Right ventricle myocardium inferior (tissue), 1 donor: ENCODE results near the gene MMP25. TPM values are rescaled to one million over a fixed set of nuclear protein-coding genes. Genes with fewer than 3 reads are reported as not detected.

Experiments
- ATAC-seq: fragments of 200-7000 bp; cut with Tn5 transposase; one replicate; pipeline ENCODE4 v1.9.1; 2020; ENCODE audit warnings: mild to moderate bottlenecking, moderate library complexity
- DNase-seq: peaks from one replicate; pipeline ENCODE4 v3.0.0; 2021; ENCODE audit errors: missing footprints
- intact Hi-C: fragments of 100-400 bp; cut with DNase I; formaldehyde crosslinking; loops from one replicate; pipeline ENCODE4 v1.11.0; 2022
- total RNA-seq: library from RNA; stranded (reverse); fragmentation: NEBNext Ultra II Directional; extraction: Animal tissue kit (Norgen Biotek cat#: 25700); gene quantifications from one replicate; pipeline ENCODE4 v1.2.1, GENCODE V29; 2021
- donor health status: DM: no; HTN: yes; CAD: no; lungs with severe emphysema.

Gene MMP25
- total RNA-seq, 1 donor from 2014 or later: 1.7 TPM

GRCh38 chr16:3027489-3027795 is 18.9 kb upstream of the MMP25 start:
- DNase-seq: no peak
- intact Hi-C loops: no loop called here

GRCh38 chr16:3027983-3028715 is 18.2 kb upstream of the MMP25 start:
- DNase-seq: peak; percentile 93
- peak; percentile 36 for ATAC-seq
- intact Hi-C loops: no loop called here

More at GRCh38 chr16:3027489-3027795, 18.9 kb upstream of the MMP25 start:
- no peak for ATAC-seq

DNA sequence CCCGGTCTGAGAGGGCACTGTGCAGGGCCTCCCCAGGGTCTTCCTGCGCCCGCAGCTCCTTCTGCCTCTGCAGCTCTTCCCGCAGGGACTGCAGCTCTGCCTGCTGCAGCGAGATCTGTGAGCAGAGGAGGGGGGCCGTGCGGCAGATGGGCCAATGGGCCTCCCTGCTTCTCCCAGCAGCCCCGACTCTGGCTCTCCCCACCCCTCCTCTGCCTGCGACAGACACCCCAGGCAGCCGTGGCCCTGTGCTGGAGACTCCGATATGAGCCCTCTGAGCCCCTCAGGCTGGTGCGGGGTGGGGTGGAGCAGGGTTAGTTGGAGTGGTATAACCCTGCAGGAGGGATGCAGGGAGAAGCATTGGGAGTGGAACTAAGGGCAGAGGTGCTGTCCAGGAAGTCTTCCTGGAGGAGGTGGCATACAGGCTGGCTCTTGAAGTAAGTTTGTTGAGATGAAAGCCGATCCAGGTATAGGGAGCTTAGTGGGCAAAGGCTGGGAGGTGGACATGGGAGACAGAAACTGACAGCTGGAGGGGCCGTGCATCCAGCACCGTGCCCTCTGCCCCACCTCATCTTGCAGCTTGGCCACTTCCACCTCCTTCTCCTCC is 17.5 kb upstream of the MMP25 start:
- intact Hi-C loops: no loop called here
- ATAC-seq (no peak), DNase-seq (no peak)

GRCh38 chr16:3029491-3030221 is 16.7 kb upstream of the MMP25 start:
- no peak for DNase-seq
- ATAC-seq: no peak
- intact Hi-C loops: no loop called here

- intact Hi-C loops: no loop called here
- DNase-seq (no peak), ATAC-seq (no peak)
Measured at GRCh38 chr16:3030222-3031212, 15.8 kb upstream of the MMP25 start.

DNA sequence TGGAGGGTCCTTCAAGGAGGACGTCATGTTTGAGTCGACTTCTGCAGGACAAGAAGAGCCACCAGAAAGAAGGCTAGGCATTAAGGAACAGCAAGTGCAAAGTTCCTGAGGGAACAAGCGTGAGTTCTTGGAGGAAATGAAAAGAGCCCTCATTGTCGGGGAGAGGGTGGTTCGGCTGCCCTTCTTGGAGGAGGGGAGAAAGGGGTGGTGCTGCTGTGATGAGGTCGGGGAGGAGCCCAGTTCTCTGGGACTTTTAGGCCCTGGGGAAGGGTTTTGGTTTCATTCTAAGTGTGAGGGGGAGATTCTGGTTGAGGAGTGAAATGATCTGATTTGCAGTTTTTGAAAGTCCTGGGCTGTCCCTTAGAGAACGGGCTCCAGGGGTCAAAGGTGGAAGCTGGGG is 13.7 kb upstream of the MMP25 start:
- DNase-seq: no peak
- no peak for ATAC-seq
- intact Hi-C loops: no loop called here

GRCh38 chr16:3035289-3035971 is 10.9 kb upstream of the MMP25 start:
- intact Hi-C loops: no loop called here
- DNase-seq (no peak), ATAC-seq (no peak)

GRCh38 chr16:3035972-3036725 is 10.2 kb upstream of the MMP25 start:
- ATAC-seq (no peak), DNase-seq (peak; percentile 11)
- intact Hi-C loops: no loop called here

- peak; percentile 37 for DNase-seq
- intact Hi-C loops: no loop called here
- no peak for ATAC-seq
Measured at GRCh38 chr16:3036726-3037315, 9.5 kb upstream of the MMP25 start, which contains the start of gene BICDL2. BICDL2 (minus strand) TSS chr16:3036944; CDS start chr16:3035496, 1,448 bp downstream.

DNA sequence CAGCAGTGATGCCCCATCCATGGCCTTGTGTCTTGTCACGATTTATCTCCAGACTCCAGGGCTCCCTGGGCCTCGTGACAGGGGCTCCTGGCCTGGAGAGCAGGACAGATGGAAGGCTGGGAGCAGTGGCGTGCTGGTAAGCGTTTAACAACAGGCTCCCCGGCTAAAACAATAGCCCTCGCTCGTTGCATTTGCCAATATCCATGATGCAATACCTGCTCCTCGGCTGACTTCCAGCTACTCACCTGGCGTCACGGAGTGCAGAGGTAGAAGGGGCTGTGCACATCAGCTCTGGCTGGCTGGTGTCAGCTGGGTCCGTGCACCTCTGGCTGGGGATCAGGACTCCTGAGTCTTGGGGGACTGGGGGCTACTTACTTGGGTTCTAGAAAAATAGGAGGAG is 8.1 kb upstream of the MMP25 start:
- ATAC-seq (no peak), DNase-seq (peak; percentile 60)
- intact Hi-C loops: no loop called here

DNA sequence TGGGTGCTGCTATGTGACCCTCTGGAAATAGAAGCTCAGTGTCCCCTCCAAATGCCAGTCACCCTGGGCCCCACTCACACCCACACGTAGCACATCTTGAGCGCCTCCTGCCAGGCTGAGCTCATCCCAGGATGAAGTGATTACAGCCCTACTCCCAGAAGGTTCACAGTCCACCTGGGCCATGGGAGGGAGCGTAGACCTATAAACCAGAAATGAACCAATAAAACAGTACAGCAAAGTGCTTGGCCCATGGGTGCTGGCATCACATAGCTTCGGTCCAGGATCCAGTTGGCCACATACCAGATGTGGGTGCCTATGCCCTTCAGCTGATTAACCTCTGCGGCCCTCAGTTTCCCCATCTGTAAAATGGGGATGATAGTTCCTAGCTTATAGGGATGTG is 7.5 kb upstream of the MMP25 start:
- no peak for ATAC-seq
- no peak for DNase-seq
- intact Hi-C loops: no loop called here

- intact Hi-C loops: no loop called here
- DNase-seq (no peak), ATAC-seq (no peak)
Measured at GRCh38 chr16:3042376-3042775, 4.0 kb upstream of the MMP25 start.

- intact Hi-C loops: no loop called here
- ATAC-seq: no peak
- no peak for DNase-seq
Measured at GRCh38 chr16:3044708-3045107, 1.7 kb upstream of the MMP25 start.

DNA sequence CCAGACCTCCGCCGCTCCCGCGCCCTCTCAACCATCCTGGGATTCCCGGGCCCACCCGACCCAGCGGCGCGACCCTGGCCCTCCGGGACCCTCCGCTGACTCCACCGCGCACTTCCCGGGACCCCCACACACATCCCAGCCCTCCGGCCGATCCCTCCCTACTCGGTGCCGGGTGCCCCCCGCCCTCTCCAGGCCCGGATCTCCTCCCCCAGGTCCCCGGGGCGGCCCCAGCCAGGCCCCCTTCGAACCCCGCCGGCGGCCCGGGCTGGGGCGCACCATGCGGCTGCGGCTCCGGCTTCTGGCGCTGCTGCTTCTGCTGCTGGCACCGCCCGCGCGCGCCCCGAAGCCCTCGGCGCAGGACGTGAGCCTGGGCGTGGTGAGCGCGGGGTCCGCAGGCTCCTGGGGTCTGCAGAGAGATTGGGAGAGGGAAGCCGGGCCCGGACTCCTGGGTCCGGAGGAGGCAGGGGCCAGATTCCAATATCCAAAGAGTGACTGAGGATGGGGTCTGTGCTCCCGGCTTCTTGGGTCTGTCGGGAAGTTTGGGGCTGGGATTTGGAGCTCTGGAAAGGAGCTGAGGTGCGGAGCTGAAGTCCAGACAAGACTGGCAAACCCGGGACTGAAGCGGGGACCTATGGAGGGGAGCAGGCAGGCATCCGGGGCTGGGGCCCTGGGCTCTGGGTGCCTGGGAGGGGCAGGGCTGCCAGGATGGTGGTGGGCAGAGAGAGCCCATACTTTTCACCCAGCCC is 453 bp downstream of the MMP25 start:
- DNase-seq: peak; percentile 67
- ATAC-seq: peak; percentile 4
- intact Hi-C loops: no loop called here

DNA sequence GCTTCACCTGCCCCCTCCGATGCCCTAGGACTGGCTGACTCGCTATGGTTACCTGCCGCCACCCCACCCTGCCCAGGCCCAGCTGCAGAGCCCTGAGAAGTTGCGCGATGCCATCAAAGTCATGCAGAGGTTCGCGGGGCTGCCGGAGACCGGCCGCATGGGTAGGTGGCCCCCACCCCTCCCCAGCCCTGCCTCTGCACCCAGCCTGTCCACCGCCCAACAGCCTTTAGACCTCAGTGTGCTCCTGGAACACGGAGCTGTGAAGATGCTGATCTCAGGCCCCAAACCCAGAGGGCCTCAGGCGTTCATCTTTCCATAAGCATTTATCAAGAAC is 993 bp downstream of the MMP25 start:
- intact Hi-C loops: no loop called here
- peak; percentile 70 for DNase-seq
- no peak for ATAC-seq

DNA sequence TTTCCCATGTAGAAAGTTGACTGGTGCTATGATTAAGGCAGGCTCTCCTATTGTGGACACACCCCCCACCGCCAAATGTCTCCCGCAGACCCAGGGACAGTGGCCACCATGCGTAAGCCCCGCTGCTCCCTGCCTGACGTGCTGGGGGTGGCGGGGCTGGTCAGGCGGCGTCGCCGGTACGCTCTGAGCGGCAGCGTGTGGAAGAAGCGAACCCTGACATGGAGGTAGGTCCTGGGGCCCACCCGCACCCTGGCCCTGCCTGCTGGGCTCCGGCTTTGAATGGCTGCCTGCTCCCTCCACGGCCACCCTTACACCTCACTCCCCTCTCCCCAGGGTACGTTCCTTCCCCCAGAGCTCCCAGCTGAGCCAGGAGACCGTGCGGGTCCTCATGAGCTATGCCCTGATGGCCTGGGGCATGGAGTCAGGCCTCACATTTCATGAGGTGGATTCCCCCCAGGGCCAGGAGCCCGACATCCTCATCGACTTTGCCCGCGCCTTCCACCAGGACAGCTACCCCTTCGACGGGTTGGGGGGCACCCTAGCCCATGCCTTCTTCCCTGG is 3.6 kb downstream of the MMP25 start:
- no peak for ATAC-seq
- peak; percentile 60 for DNase-seq
- intact Hi-C loops: no loop called here

GRCh38 chr16:3050487-3050886 is 4.1 kb downstream of the MMP25 start:
- intact Hi-C loops: no loop called here
- DNase-seq (no peak), ATAC-seq (no peak)
